Mesenchymal stem cell (in vitro differentiated cells and primary cell): ENCODE measurements around the gene LYSMD1.
A peak's percentile ranks its signal among the peaks of the same experiment; 100 is the strongest.

Experiments
- DNase-seq: peaks from one replicate; pipeline ENCODE4 v3.0.0-alpha.2; 2013
- H2AFZ ChIP-seq: one replicate; pipeline ENCODE4 v1.6.1; 2013; ENCODE audit warnings: low read depth, mild to moderate bottlenecking, control low read depth, inconsistent platforms, low read length, moderate library complexity
- H2AK5ac ChIP-seq: 2 replicates; pipeline ENCODE4 v1.6.1; 2013; ENCODE audit warnings: low read length, moderate library complexity, mild to moderate bottlenecking, inconsistent platforms; ENCODE audit not compliant: severe bottlenecking
- H2BK120ac ChIP-seq: one replicate; pipeline ENCODE4 v1.6.1; 2013; ENCODE audit warnings: low read depth, mild to moderate bottlenecking, inconsistent platforms, low read length, moderate library complexity
- H2BK12ac ChIP-seq, 2 experiments: one replicate each; pipeline ENCODE4 v1.6.1; 2013; ENCODE audit warnings: inconsistent platforms in 2 of 2, low read length in 2 of 2, mild to moderate bottlenecking in 2 of 2, moderate library complexity in 2 of 2, control low read depth in 1 of 2
- H2BK15ac ChIP-seq: one replicate; pipeline ENCODE4 v1.6.1; 2013; ENCODE audit warnings: mild to moderate bottlenecking, low read depth, inconsistent platforms; ENCODE audit not compliant: poor library complexity, severe bottlenecking
- H2BK5ac ChIP-seq: 2 replicates; pipeline ENCODE4 v1.6.1; 2013; ENCODE audit warnings: low read depth, mild to moderate bottlenecking, low read length, control low read depth, inconsistent platforms; ENCODE audit not compliant: poor library complexity, severe bottlenecking
- H3K14ac ChIP-seq, 2 experiments: one replicate each; pipeline ENCODE4 v1.6.1; 2013; ENCODE audit warnings: inconsistent platforms in 2 of 2, low read length in 2 of 2, control low read depth in 1 of 2, mild to moderate bottlenecking in 1 of 2, moderate library complexity in 1 of 2
- H3K18ac ChIP-seq, 2 experiments: one replicate each; pipeline ENCODE4 v1.6.1; 2013; ENCODE audit warnings: inconsistent platforms in 2 of 2, low read length in 2 of 2, control low read depth in 1 of 2, low read depth in 1 of 2, mild to moderate bottlenecking in 1 of 2
- H3K23ac ChIP-seq, 2 experiments: one replicate each; pipeline ENCODE4 v1.6.1; 2013; ENCODE audit warnings: inconsistent platforms in 2 of 2, low read length in 2 of 2, mild to moderate bottlenecking in 2 of 2, moderate library complexity in 2 of 2, control low read depth in 1 of 2
- H3K27ac ChIP-seq: 2 replicates; pipeline ENCODE4 v1.5.1; 2013; ENCODE audit warnings: mild to moderate bottlenecking, moderate library complexity, low read length, control low read depth, inconsistent platforms; ENCODE audit not compliant: poor library complexity, severe bottlenecking
- H3K27me3 ChIP-seq, 2 experiments: 2 replicates each; pipeline versions ENCODE4 v1.6.1 to v1.7.0; 2013; ENCODE audit warnings: low read length in 2 of 2, mild to moderate bottlenecking in 2 of 2, moderate library complexity in 2 of 2, control low read depth in 1 of 2, inconsistent platforms in 1 of 2; ENCODE audit not compliant: control insufficient read depth in 1 of 2, insufficient read depth in 1 of 2
- H3K36me3 ChIP-seq, 2 experiments: 2 replicates each; pipeline versions ENCODE4 v1.6.1 to v1.7.0; 2013; ENCODE audit warnings: low read length in 2 of 2, control low read depth in 1 of 2, inconsistent platforms in 1 of 2, low read depth in 1 of 2, mild to moderate bottlenecking in 1 of 2; ENCODE audit not compliant: insufficient read depth in 2 of 2, control insufficient read depth in 1 of 2
- H3K4ac ChIP-seq, 2 experiments: one replicate each; pipeline ENCODE4 v1.6.1; 2013; ENCODE audit warnings: inconsistent platforms in 2 of 2, low read length in 2 of 2, mild to moderate bottlenecking in 2 of 2, moderate library complexity in 2 of 2, control low read depth in 1 of 2, low read depth in 1 of 2
- H3K4me1 ChIP-seq: 2 replicates; pipeline ENCODE4 v1.6.1; 2013; ENCODE audit warnings: low read depth, low read length, control low read depth; ENCODE audit not compliant: control insufficient read depth, insufficient read depth
- H3K4me2 ChIP-seq: 2 replicates; pipeline ENCODE4 v1.6.1; 2013; ENCODE audit warnings: low read length, mild to moderate bottlenecking, inconsistent platforms; ENCODE audit not compliant: poor library complexity, severe bottlenecking
- H3K4me3 ChIP-seq, 2 experiments: 2 replicates each; pipeline versions ENCODE4 v1.5.1 to v1.7.0; 2013; ENCODE audit warnings: low read length in 2 of 2, mild to moderate bottlenecking in 2 of 2, control low read depth in 1 of 2, low read depth in 1 of 2; ENCODE audit not compliant: insufficient read depth in 1 of 2
- H3K79me1 ChIP-seq: replicated peaks from 2 replicates; pipeline ENCODE4 v1.6.1; 2013; ENCODE audit warnings: mild to moderate bottlenecking, control low read depth, low read length, inconsistent platforms; ENCODE audit not compliant: poor library complexity, severe bottlenecking
- H3K9ac ChIP-seq: 2 replicates; pipeline ENCODE4 v1.7.0; 2013; ENCODE audit warnings: mild to moderate bottlenecking, low read length, moderate library complexity
- H3K9me3 ChIP-seq: 2 replicates; pipeline ENCODE4 v1.7.0; 2013; ENCODE audit warnings: mild to moderate bottlenecking, low read length; ENCODE audit not compliant: control insufficient read depth
- H4K8ac ChIP-seq: one replicate; pipeline ENCODE4 v1.6.1; 2013; ENCODE audit warnings: inconsistent platforms, mild to moderate bottlenecking, low read length, moderate library complexity
- H4K91ac ChIP-seq: one replicate; pipeline ENCODE4 v1.6.1; 2013; ENCODE audit warnings: mild to moderate bottlenecking, low read length, inconsistent platforms
- WGBS: methylation state at CpG from one replicate; pipeline ENCODE4 v1.1.7; 2013; ENCODE audit warnings: mixed read lengths; 5-methylcytosine and 5-hydroxymethylcytosine counted together

Gene LYSMD1

DNA sequence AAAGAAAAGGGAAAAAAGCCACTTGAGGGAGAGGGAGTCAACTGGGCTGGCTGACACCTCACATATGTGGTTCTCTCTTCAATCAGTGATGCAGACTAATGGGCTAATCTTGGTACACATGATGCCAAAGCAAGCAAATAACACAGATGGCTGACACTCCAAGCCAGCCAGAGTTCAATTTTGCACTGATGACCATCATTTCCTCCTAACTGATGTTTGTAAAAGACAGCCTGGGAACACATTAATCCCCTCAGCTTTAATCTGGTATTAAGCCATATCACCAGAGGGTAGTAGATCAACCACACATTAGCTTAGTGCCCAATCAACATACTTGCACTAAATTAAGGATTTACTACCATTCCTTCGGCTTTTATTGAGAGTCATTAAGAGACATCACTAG lies 21.5 kb upstream of the LYSMD1 start:
- Histone ChIP-seq H2BK120ac (no peak overlapping the region), H2BK5ac (no peak overlapping the region), H2BK15ac (no peak overlapping the region), H3K4me3 (no peak overlapping the region), H3K9me3 (no peaks in the 10 kb centered on the region), H3K27me3 (no peaks in the 10 kb centered on the region), H3K9ac (no peak overlapping the region), H2AFZ (no peak overlapping the region), H3K18ac (no peak overlapping the region), H3K14ac (no peak overlapping the region), H3K36me3 (peaks cover 19 to 35% of the 10 kb centered on the region in 2 experiments), H3K4me1 (peaks cover 1% of the 10 kb centered on the region), H2AK5ac (no peak overlapping the region), H3K4ac (no peak overlapping the region), H2BK12ac (no peak overlapping the region), H3K4me2 (no peak overlapping the region), H3K79me1 (peaks cover 25% of the 10 kb centered on the region), H3K23ac (no peak overlapping the region), H4K91ac (no peak overlapping the region), H4K8ac (no peak overlapping the region), H3K27ac (no peak overlapping the region)
- no CpG with 5 or more reads among the region's 1 CpG for WGBS
- no peak for DNase-seq

- H2BK120ac ChIP-seq: no peak overlapping the region
- DNase-seq: no peak
- no peak overlapping the region for H3K23ac ChIP-seq
- no peak overlapping the region for H2BK5ac ChIP-seq
- no peak overlapping the region for H3K14ac ChIP-seq
- no peaks in the 10 kb centered on the region for H3K9me3 ChIP-seq
- no peak overlapping the region for H3K4me2 ChIP-seq
- H3K9ac ChIP-seq: no peak overlapping the region
- H2BK15ac ChIP-seq: no peak overlapping the region
- H3K27ac ChIP-seq: no peak overlapping the region
- peaks cover 34% of the 10 kb centered on the region for H3K79me1 ChIP-seq
- H2AFZ ChIP-seq: no peak overlapping the region
- H4K91ac ChIP-seq: no peak overlapping the region
- no peak overlapping the region for H3K4ac ChIP-seq
- H2BK12ac ChIP-seq: no peak overlapping the region
- 98% methylated on average over 8 of the region's 10 CpGs for WGBS
- H3K4me3 ChIP-seq: no peak overlapping the region
- no peak overlapping the region for H2AK5ac ChIP-seq
- H4K8ac ChIP-seq: no peak overlapping the region
- H3K27me3 ChIP-seq: no peaks in the 10 kb centered on the region
- peaks cover 46 to 63% of the 10 kb centered on the region in 2 experiments for H3K36me3 ChIP-seq
- no peak overlapping the region for H3K18ac ChIP-seq
- no peaks in the 10 kb centered on the region for H3K4me1 ChIP-seq
Observed at GRCh38 chr1:151184211-151184610, 18.5 kb upstream of the LYSMD1 start.

DNA sequence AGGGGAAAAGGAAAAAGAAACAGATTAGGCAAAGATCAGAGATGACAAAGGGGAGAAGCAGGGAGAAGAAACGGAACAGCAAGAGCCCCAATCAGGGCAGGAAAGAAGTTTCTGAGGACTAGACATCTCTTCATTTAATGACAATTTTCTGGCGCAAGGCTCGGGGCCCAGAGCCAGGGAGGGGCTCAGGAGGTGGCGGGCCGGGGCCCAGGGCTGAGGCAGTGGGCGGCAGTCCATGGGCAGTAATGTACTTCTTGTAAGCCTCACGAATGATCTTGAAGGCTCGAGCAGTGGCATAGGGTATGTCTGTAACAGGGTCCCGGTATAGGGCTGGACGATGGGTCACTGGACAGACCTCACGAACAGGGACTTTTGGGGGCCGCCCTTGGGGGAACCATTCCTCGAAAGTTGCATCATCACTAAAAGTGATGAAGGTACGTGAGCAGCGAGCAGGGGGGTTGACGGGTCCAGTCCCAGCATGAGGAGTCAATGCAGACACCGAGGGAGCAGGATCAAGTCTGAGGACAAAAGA lies 10.9 kb upstream of the LYSMD1 start:
- no peak overlapping the region for H3K27ac ChIP-seq
- no peaks in the 10 kb centered on the region for H3K4me1 ChIP-seq
- peaks cover 60 to 76% of the 10 kb centered on the region in 2 experiments for H3K36me3 ChIP-seq
- H3K9me3 ChIP-seq: no peaks in the 10 kb centered on the region
- H2AK5ac ChIP-seq: no peak overlapping the region
- H3K4me3 ChIP-seq: no peak overlapping the region
- no peak overlapping the region for H3K4me2 ChIP-seq
- no peak overlapping the region for H3K4ac ChIP-seq
- no peak for DNase-seq
- no peak overlapping the region for H3K14ac ChIP-seq
- no peak overlapping the region for H4K91ac ChIP-seq
- H3K18ac ChIP-seq: no peak overlapping the region
- H2BK15ac ChIP-seq: no peak overlapping the region
- H3K23ac ChIP-seq: no peak overlapping the region
- no peaks in the 10 kb centered on the region for H3K27me3 ChIP-seq
- H3K9ac ChIP-seq: no peak overlapping the region
- H3K79me1 ChIP-seq: peaks cover 10% of the 10 kb centered on the region
- 97% methylated on average over 17 of the region's 17 CpGs for WGBS
- H2BK120ac ChIP-seq: no peak overlapping the region
- H2BK5ac ChIP-seq: no peak overlapping the region
- no peak overlapping the region for H2BK12ac ChIP-seq
- no peak overlapping the region for H4K8ac ChIP-seq
- no peak overlapping the region for H2AFZ ChIP-seq

DNA sequence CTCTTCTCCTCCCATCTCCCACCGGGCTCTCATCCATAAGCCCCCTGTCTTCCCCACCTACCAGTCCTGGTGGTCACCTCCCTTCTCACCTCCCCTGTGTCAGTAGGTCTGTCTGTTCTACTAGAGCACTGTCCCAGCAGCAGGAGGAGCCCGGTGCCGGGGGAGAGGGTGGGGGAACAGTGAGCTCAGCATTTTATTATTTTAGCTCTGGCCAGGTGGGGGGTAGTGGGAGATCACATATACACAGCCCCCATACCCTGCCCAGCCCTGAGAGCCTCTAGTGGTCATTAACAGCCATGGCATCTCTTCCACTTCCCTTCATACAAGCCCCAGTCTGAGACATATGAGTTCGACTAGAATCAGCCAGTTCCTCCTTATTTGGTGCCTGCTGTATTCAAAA lies 10.2 kb upstream of the LYSMD1 start, which contains the start of gene TMOD4:
TSS of gene TMOD4 (minus strand) at position 119 of the 400 bp plus-strand sequence. CDS start 1,106 bp downstream, outside the sequence.
- Histone ChIP-seq H3K4me2 (no peak within 1 kb of the TSS), H3K4ac (no peak within 1 kb of the TSS), H2BK12ac (no peak within 1 kb of the TSS), H2BK5ac (no peak within 1 kb of the TSS), H2BK120ac (no peak within 1 kb of the TSS), H4K8ac (no peak within 1 kb of the TSS), H3K27ac (no peak within 1 kb of the TSS), H4K91ac (no peak within 1 kb of the TSS), H3K27me3 (no peaks in the 10 kb centered on the region), H2AK5ac (no peak within 1 kb of the TSS), H2AFZ (no peak within 1 kb of the TSS), H3K4me3 (no peak within 1 kb of the TSS), H3K9ac (peak within 1 kb of the TSS; percentile 12), H3K36me3 (peaks cover 60 to 76% of the 10 kb centered on the region in 2 experiments), H3K18ac (no peak within 1 kb of the TSS), H3K79me1 (peaks cover 6% of the 10 kb centered on the region), H3K14ac (no peak within 1 kb of the TSS), H3K9me3 (no peaks in the 10 kb centered on the region), H3K23ac (no peak within 1 kb of the TSS), H2BK15ac (no peak within 1 kb of the TSS), H3K4me1 (no peaks in the 10 kb centered on the region)
- WGBS: 76% methylated on average over 2 of the region's 4 CpGs
- DNase-seq: peak; percentile 19
